Measurements from ENCODE around the gene SPEM3.

Gene SPEM3

DNA sequence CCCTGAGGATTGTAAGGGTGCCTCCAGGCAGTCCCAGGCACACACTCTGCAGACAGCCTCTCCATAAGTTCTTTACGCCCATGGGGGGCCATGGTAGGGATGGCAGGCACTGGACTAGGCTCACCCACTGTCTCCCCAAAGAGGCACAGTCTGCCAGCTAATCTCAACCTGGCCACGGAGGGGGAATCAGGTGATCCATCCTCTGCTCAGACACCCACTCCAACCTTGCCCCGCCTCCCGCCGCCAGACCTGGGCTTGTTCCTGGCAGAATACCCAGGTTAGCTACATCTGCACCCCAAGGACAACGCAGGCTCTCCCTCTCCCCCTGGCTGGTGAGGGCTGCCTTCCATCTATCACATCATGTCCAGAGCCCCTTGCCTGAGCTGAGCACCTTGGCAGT, 19.8 kb upstream of the SPEM3 start:
- no peaks in the 10 kb centered on the region for H3K79me2 ChIP-seq (ENCODE audit: insufficient read depth, low read length)
- no peak overlapping the region for H3K4me2 ChIP-seq (ENCODE audit: low read depth, low read length, poor library complexity, severe bottlenecking)
- H2AFZ ChIP-seq (ENCODE audit: low read depth, low read length, severe bottlenecking), result no peak overlapping the region
- H3K9ac ChIP-seq (ENCODE audit: low read length), result no peak overlapping the region
- no peaks in the 10 kb centered on the region for H4K20me1 ChIP-seq (ENCODE audit: low read depth, low read length)
- H3K27me3 ChIP-seq (ENCODE audit: low read length), result no peaks in the 10 kb centered on the region
- no peak overlapping the region for H3K27ac ChIP-seq (ENCODE audit: low read depth, low read length)
- H3K9me2 ChIP-seq (replicated peaks; ENCODE audit: insufficient read depth, low read length), result no peaks in the 10 kb centered on the region
- no peak for TF ChIP-seq CTCF (IDR thresholded peaks at IDR 0.05; ENCODE audit: insufficient read depth, low read length, poor library complexity, severe bottlenecking)
- no peak for TF ChIP-seq EZH2phosphoT487 (conservative IDR thresholded peaks at IDR 0.05; ENCODE audit: low read length)
- H3K9me3 ChIP-seq (ENCODE audit: insufficient read depth, low read length), result no peaks in the 10 kb centered on the region
- H3K4me3 ChIP-seq (ENCODE audit: insufficient read depth, low read length, poor library complexity, severe bottlenecking), result no peak overlapping the region
- no peaks in the 10 kb centered on the region for H3K36me3 ChIP-seq (ENCODE audit: low read length)
- no peaks in the 10 kb centered on the region for H3F3A ChIP-seq (ENCODE audit: insufficient read depth)

GRCh38 chr17:7409716-7410115, 18.9 kb upstream of the SPEM3 start:
- H4K20me1 ChIP-seq (ENCODE audit: low read depth, low read length), result no peaks in the 10 kb centered on the region
- no peak overlapping the region for H3K9ac ChIP-seq (ENCODE audit: low read length)
- H3K9me2 ChIP-seq (replicated peaks; ENCODE audit: insufficient read depth, low read length), result no peaks in the 10 kb centered on the region
- H3K36me3 ChIP-seq (ENCODE audit: low read length), result no peaks in the 10 kb centered on the region
- no peaks in the 10 kb centered on the region for H3K79me2 ChIP-seq (ENCODE audit: insufficient read depth, low read length)
- TF ChIP-seq EZH2phosphoT487 (conservative IDR thresholded peaks at IDR 0.05; ENCODE audit: low read length), result no peak
- TF ChIP-seq CTCF (IDR thresholded peaks at IDR 0.05; ENCODE audit: insufficient read depth, low read length, poor library complexity, severe bottlenecking), result no peak
- H3K27ac ChIP-seq (ENCODE audit: low read depth, low read length), result no peak overlapping the region
- no peaks in the 10 kb centered on the region for H3K27me3 ChIP-seq (ENCODE audit: low read length)
- H2AFZ ChIP-seq (ENCODE audit: low read depth, low read length, severe bottlenecking), result no peak overlapping the region
- H3K4me3 ChIP-seq (ENCODE audit: insufficient read depth, low read length, poor library complexity, severe bottlenecking), result no peak overlapping the region
- no peaks in the 10 kb centered on the region for H3K9me3 ChIP-seq (ENCODE audit: insufficient read depth, low read length)
- no peak overlapping the region for H3K4me2 ChIP-seq (ENCODE audit: low read depth, low read length, poor library complexity, severe bottlenecking)
- H3F3A ChIP-seq (ENCODE audit: insufficient read depth), result no peaks in the 10 kb centered on the region

DNA sequence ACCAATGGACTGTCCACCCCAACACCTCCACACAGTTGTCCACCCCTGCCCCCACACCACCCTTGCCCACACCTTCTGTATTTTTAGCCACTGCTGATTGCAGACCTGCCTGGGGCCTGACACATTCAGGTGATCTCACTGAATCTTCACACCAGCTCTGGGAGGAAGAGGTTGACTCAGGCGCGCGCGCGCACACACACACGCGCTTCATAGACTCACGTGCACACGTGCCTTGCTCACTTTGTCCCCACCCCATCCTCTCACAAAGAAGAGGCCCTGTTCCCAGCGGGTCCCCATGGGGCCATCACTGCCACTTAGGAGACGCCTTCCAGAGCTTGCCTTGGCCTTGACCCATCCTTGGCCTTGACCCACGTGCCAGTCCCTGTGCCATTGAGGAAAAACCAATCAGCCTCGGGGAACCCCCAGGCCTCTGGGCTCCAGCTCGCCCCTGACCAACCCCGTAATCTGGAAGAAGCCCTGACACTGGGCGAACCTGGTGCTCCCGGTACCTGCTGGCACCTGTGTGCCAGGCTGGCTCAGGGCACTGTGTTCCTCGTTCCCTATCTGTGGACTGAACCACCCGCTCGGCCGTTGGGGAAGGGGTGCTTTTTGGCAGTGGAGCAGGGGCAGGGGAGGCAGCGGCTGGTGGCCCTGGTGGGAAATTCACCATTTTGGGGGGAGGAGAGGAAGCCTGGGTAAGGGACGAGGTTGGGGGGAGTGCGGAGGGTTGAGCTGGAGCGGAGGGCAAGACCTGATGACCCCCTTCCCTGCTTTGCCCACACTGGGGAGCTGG, 17.8 kb upstream of the SPEM3 start:
- TF ChIP-seq EZH2phosphoT487 (conservative IDR thresholded peaks at IDR 0.05; ENCODE audit: low read length) (no peak), CTCF (IDR thresholded peaks at IDR 0.05; ENCODE audit: insufficient read depth, low read length, poor library complexity, severe bottlenecking) (no peak)
- no peak overlapping the region for H3K4me3 ChIP-seq (ENCODE audit: insufficient read depth, low read length, poor library complexity, severe bottlenecking)

More for the DNA sequence above, 17.8 kb upstream of the SPEM3 start:
- H3K9me3 ChIP-seq (ENCODE audit: insufficient read depth, low read length), result no peaks in the 10 kb centered on the region
- no peak overlapping the region for H3K27ac ChIP-seq (ENCODE audit: low read depth, low read length)
- H3K79me2 ChIP-seq (ENCODE audit: insufficient read depth, low read length), result no peaks in the 10 kb centered on the region
- H3K9me2 ChIP-seq (replicated peaks; ENCODE audit: insufficient read depth, low read length), result no peaks in the 10 kb centered on the region
- no peaks in the 10 kb centered on the region for H3K36me3 ChIP-seq (ENCODE audit: low read length)
- H3K27me3 ChIP-seq (ENCODE audit: low read length), result no peaks in the 10 kb centered on the region
- H4K20me1 ChIP-seq (ENCODE audit: low read depth, low read length), result no peaks in the 10 kb centered on the region
- no peak overlapping the region for H2AFZ ChIP-seq (ENCODE audit: low read depth, low read length, severe bottlenecking)
- no peak overlapping the region for H3K9ac ChIP-seq (ENCODE audit: low read length)
- no peak overlapping the region for H3K4me2 ChIP-seq (ENCODE audit: low read depth, low read length, poor library complexity, severe bottlenecking)
- no peaks in the 10 kb centered on the region for H3F3A ChIP-seq (ENCODE audit: insufficient read depth)

Data from SU-DHL-6 (cell line).